ENCODE data around the gene ABI2.
"Not testable (repeated sequence)": the region's sequence is repeated elsewhere in the genome, so short reads cannot be mapped to it uniquely, and the experiment has no call there.

Gene ABI2

GRCh38 chr2:203354966-203355365, 26.8 kb downstream of the ABI2 start:
- no peak for DNase-seq (ENCODE audit: low read depth in 2 of 3, low spot score in 2 of 3)

GRCh38 chr2:203359450-203359849, 31.3 kb downstream of the ABI2 start:
- DNase-seq (ENCODE audit: low read depth in 2 of 3, low spot score in 2 of 3): no peak

GRCh38 chr2:203360833-203361430, 32.7 kb downstream of the ABI2 start:
- DNase-seq (ENCODE audit: low read depth in 2 of 3, low spot score in 2 of 3): no peak

- no peak for DNase-seq (ENCODE audit: low read depth in 2 of 3, low spot score in 2 of 3)
These were observed 33.3 kb downstream of the ABI2 start for GRCh38 chr2:203361495-203361894.

- no peak for DNase-seq (ENCODE audit: low read depth in 2 of 3, low spot score in 2 of 3)
These were observed 33.7 kb downstream of the ABI2 start for GRCh38 chr2:203361922-203362321.

- DNase-seq (ENCODE audit: low read depth in 2 of 3, low spot score in 2 of 3): no peak
These were observed 38.7 kb downstream of the ABI2 start for GRCh38 chr2:203366639-203367466.

- DNase-seq (ENCODE audit: low read depth in 2 of 3, low spot score in 2 of 3): not testable (repeated sequence)
These were observed 44.5 kb downstream of the ABI2 start for GRCh38 chr2:203372706-203373105.

- DNase-seq (ENCODE audit: low read depth in 2 of 3, low spot score in 2 of 3): no peak
These were observed 48.0 kb downstream of the ABI2 start for GRCh38 chr2:203376173-203376572.

- DNase-seq (ENCODE audit: low read depth in 2 of 3, low spot score in 2 of 3): no peak
These were observed 51.0 kb downstream of the ABI2 start for GRCh38 chr2:203379156-203379555.

- no peak for DNase-seq (ENCODE audit: low read depth in 2 of 3, low spot score in 2 of 3)
These were observed 54.8 kb downstream of the ABI2 start for GRCh38 chr2:203383038-203383437.

GRCh38 chr2:203388153-203388552, 60.0 kb downstream of the ABI2 start:
- DNase-seq (ENCODE audit: low read depth in 2 of 3, low spot score in 2 of 3): not testable (repeated sequence)

GRCh38 chr2:203394519-203395227, 66.5 kb downstream of the ABI2 start:
- no peak for DNase-seq (ENCODE audit: low read depth in 2 of 3, low spot score in 2 of 3)

- DNase-seq (ENCODE audit: low read depth in 2 of 3, low spot score in 2 of 3): no peak
These were observed 67.7 kb downstream of the ABI2 start for GRCh38 chr2:203395858-203396257.

- no peak for DNase-seq (ENCODE audit: low read depth in 2 of 3, low spot score in 2 of 3)
These were observed 68.5 kb downstream of the ABI2 start for GRCh38 chr2:203396667-203397066.

- DNase-seq (ENCODE audit: low read depth in 2 of 3, low spot score in 2 of 3): no peak
These were observed 70.8 kb downstream of the ABI2 start for GRCh38 chr2:203399031-203399430.

- DNase-seq (ENCODE audit: low read depth in 2 of 3, low spot score in 2 of 3): no peak
These were observed 72.8 kb downstream of the ABI2 start for GRCh38 chr2:203400805-203401585.

GRCh38 chr2:203404996-203405395, 76.8 kb downstream of the ABI2 start:
- no peak for DNase-seq (ENCODE audit: low read depth in 2 of 3, low spot score in 2 of 3)

- no peak for DNase-seq (ENCODE audit: low read depth in 2 of 3, low spot score in 2 of 3)
These were observed 79.3 kb downstream of the ABI2 start for GRCh38 chr2:203407496-203407895.

GRCh38 chr2:203412546-203413331, 84.5 kb downstream of the ABI2 start:
- no peak for DNase-seq (ENCODE audit: low read depth in 2 of 3, low spot score in 2 of 3)

- DNase-seq (ENCODE audit: low read depth in 2 of 3, low spot score in 2 of 3): no peak
These were observed 85.6 kb downstream of the ABI2 start for GRCh38 chr2:203413796-203414195.

- DNase-seq (ENCODE audit: low read depth in 2 of 3, low spot score in 2 of 3): no peak
These were observed 90.1 kb downstream of the ABI2 start for GRCh38 chr2:203418271-203418670.
